ENCODE results near the gene NACC2. TPM values are rescaled to one million over a fixed set of nuclear protein-coding genes. Genes with fewer than 3 reads are reported as not detected.

NACC2 gene
- polyA plus RNA-seq, 1 donor = 11.8 TPM

DNA sequence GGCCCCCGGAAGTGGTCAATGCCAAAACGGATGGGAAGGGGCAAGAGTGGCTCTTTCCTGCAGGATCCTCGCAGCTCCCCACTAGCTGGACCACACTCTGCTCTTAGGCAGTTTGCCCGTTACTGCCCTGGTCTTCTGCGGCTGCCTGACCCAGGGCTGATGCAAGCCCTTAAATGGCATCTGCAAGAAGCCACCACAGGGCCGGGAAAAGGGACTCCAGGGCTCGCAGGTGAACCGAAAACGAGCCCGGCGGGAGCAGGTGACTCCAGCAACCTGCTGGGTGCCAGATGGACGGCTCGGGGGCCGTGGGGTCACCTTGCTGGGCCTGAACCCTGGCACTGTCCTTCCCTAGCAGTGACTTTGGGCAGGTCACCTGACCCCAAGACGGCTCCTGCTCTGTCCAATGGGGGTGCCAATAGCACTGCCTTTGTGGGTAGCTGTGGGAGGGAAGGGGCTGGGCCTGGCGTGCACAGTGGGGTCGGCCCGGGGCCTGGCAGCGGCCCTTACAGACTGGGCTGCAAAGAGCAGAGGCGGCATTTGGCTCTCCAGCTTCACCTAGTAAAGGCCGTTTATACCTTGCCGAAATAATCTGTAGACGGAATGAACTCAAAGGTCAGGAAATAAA is 22.3 kb upstream of the NACC2 start:
- H3K27me3 ChIP-seq (ENCODE audit: control insufficient read depth, insufficient read depth, low read length) = no peaks in the 10 kb centered on the region
- H3K9me3 ChIP-seq (ENCODE audit: control insufficient read depth, low read depth, low read length) = peaks cover 6% of the 10 kb centered on the region
- no peak for DNase-seq
- WGBS (ENCODE audit: insufficient coverage, low lambda C conversion rate) = 20% methylated on average over 1 of the region's 23 CpGs
- H3K4me1 ChIP-seq (ENCODE audit: control insufficient read depth, insufficient read depth, low read length) = peaks cover 48% of the 10 kb centered on the region
- H3K27ac ChIP-seq (ENCODE audit: low read length) = peak overlapping the region; percentile 96
- H3K36me3 ChIP-seq (ENCODE audit: control insufficient read depth, insufficient read depth, low read length) = peaks cover 25% of the 10 kb centered on the region
- peak overlapping the region; percentile 70 for H3K4me3 ChIP-seq (ENCODE audit: low read length)

DNA sequence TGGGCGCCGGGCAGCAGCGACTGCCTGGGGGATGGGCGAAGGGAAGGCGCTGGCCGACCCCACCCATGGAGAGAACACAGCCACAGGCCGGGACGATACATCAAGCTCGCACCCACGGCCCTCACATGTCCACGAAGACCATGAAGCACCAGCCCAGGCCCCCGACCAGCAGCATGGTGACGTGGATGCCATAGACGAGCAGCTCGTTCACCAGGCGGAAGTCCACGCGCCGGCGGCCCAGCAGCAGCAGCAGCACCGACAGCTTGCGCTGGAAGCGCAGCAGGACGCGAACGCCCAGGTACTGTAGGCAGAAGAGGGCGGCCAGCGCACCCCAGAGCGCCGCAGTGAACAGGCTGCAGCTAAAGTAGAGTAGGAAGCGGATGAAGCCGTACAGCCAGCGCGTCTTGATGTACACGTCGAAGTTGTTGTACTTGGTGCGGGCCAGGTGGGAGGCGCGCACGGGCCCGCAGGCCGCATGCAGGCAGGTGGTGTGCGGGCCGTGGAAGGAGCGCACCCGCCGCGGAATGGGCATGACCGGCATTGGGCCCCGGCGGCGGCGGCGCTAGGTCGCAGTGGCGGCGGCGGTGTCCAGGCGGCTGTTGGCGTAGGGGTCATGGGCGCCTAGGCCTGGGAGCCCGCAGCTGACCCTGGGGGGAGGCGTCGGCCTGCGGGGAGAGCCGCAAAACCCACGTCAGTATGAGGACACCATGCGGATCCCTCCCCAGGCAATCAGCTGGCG is 21.4 kb upstream of the NACC2 start:
- peaks cover 25% of the 10 kb centered on the region for H3K36me3 ChIP-seq (ENCODE audit: control insufficient read depth, insufficient read depth, low read length)
- H3K27ac ChIP-seq (ENCODE audit: low read length) = peak overlapping the region; percentile 96
- peak overlapping the region; percentile 70 for H3K4me3 ChIP-seq (ENCODE audit: low read length)
- no peaks in the 10 kb centered on the region for H3K27me3 ChIP-seq (ENCODE audit: control insufficient read depth, insufficient read depth, low read length)
- WGBS (ENCODE audit: insufficient coverage, low lambda C conversion rate) = no CpG with 5 or more reads among the region's 69 CpGs
- H3K9me3 ChIP-seq (ENCODE audit: control insufficient read depth, low read depth, low read length) = peaks cover 6% of the 10 kb centered on the region
- no peak for DNase-seq
- H3K4me1 ChIP-seq (ENCODE audit: control insufficient read depth, insufficient read depth, low read length) = peaks cover 48% of the 10 kb centered on the region

DNA sequence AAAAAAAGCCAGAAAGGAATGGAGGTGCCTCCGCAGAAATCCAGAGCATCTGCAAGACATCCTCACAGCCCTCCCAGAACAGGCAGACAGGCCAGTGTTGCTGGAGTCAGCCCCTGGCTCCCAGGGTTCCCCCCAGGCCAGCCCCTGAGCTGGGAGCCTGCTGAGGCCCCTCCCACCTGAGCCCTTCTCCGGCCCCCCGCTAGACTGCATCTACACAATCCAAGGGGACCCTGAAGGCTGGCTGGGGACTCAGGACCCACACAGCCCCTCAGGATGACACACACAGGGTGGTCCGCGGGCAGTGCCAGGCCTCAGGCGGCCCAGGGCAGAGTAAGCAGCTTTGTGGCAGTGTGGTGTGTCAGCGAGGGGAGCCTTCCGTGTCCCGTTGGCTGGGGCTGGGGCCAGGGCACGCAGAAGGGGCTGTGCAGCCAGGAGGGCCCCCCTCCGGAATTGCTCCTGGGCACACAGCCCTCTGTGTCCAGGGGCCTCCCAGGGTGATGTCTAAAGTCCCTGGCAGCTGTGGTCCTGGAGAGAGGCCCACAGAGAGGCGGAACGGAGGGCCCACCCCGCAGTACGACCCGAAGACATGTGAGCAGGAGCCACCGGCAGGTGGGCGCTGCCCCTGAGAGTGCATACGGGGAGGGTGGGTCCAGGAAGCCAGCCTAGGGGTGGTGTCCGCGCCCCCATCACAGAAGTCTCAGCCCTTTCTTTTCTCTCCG is 20.7 kb upstream of the NACC2 start:
- Histone ChIP-seq H3K9me3 (ENCODE audit: control insufficient read depth, low read depth, low read length) (peaks cover 6% of the 10 kb centered on the region), H3K27me3 (ENCODE audit: control insufficient read depth, insufficient read depth, low read length) (no peaks in the 10 kb centered on the region), H3K36me3 (ENCODE audit: control insufficient read depth, insufficient read depth, low read length) (peaks cover 25% of the 10 kb centered on the region), H3K4me1 (ENCODE audit: control insufficient read depth, insufficient read depth, low read length) (peaks cover 44% of the 10 kb centered on the region), H3K4me3 (ENCODE audit: low read length) (no peak overlapping the region), H3K27ac (ENCODE audit: low read length) (no peak overlapping the region)
- DNase-seq = peak in 1 of 2 donors; percentile 37
- no CpG with 5 or more reads among the region's 22 CpGs for WGBS (ENCODE audit: insufficient coverage, low lambda C conversion rate)

DNA sequence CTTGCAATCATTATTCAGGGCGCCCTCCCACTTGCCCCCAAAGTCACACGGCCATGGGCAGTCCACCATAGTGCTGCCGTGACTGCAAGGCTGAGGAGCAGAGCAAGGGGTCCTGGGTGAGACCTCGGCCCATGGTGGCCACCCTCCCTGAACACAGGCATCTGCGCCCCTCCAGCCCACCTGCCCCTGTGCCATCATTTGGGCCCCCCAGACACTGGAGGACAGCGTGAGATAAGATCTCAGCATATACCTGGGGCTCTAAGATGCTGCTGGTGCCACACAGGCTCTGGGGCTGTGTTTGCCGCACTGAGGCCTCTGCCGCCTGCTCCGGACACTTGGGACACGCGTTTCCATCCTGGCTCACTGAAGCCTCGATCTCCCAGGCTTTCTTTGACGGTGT is 20.1 kb upstream of the NACC2 start:
- Histone ChIP-seq H3K4me1 (ENCODE audit: control insufficient read depth, insufficient read depth, low read length) (peaks cover 44% of the 10 kb centered on the region), H3K27me3 (ENCODE audit: control insufficient read depth, insufficient read depth, low read length) (peaks cover under 1% of the 10 kb centered on the region), H3K4me3 (ENCODE audit: low read length) (no peak overlapping the region), H3K9me3 (ENCODE audit: control insufficient read depth, low read depth, low read length) (peaks cover 6% of the 10 kb centered on the region), H3K36me3 (ENCODE audit: control insufficient read depth, insufficient read depth, low read length) (peaks cover 25% of the 10 kb centered on the region), H3K27ac (ENCODE audit: low read length) (no peak overlapping the region)
- WGBS (ENCODE audit: insufficient coverage, low lambda C conversion rate) = no CpG with 5 or more reads among the region's 13 CpGs
- no peak for DNase-seq

DNA sequence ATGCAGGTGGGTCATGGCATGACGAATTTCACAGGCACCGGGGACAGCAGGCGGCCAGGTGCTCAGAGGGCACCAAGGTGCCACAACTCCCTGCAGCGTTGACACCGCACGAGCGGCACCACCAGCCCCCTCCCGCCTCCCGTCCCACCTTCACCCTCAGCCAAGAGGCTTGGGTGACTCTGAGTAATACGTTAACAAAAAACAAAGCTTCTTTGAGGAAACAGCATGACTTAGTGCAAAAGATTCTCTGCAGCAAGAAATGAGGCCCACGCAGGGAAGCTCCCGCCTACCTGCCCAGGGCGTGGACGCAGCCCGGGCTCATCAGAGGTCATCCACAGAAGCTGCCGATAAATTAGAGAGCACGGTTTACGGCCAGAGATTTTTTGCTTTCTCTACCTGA is 19.5 kb upstream of the NACC2 start:
- H3K4me1 ChIP-seq (ENCODE audit: control insufficient read depth, insufficient read depth, low read length) = peaks cover 42% of the 10 kb centered on the region
- H3K36me3 ChIP-seq (ENCODE audit: control insufficient read depth, insufficient read depth, low read length) = peaks cover 25% of the 10 kb centered on the region
- H3K27ac ChIP-seq (ENCODE audit: low read length) = no peak overlapping the region
- peaks cover 6% of the 10 kb centered on the region for H3K9me3 ChIP-seq (ENCODE audit: control insufficient read depth, low read depth, low read length)
- WGBS (ENCODE audit: insufficient coverage, low lambda C conversion rate) = no CpG with 5 or more reads among the region's 18 CpGs
- H3K4me3 ChIP-seq (ENCODE audit: low read length) = no peak overlapping the region
- DNase-seq = peak in 1 of 2 donors; percentile 47
- peaks cover 3% of the 10 kb centered on the region for H3K27me3 ChIP-seq (ENCODE audit: control insufficient read depth, insufficient read depth, low read length)

DNA sequence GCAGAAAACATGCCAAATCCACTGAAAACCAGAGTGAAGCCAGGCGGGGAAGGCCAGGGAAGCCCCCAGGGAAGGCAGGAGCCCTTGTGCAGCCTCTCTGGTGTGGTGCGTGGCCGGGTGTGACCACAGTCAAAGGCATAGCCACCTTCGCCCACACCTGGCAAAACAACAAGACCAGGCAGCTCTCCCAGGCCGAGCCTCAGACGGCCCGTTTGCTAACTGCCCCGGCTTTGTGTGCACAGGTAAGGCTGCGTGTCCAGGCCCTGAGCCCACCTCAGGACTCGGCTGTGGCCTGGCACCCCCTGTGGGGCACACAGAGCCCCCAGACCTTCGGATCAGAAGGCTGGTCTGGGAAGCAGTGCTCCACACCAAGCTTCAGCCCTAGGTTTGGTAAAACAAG is 17.5 kb upstream of the NACC2 start:
- no peak overlapping the region for H3K27ac ChIP-seq (ENCODE audit: low read length)
- no peak overlapping the region for H3K4me3 ChIP-seq (ENCODE audit: low read length)
- peaks cover 48% of the 10 kb centered on the region for H3K4me1 ChIP-seq (ENCODE audit: control insufficient read depth, insufficient read depth, low read length)
- no CpG with 5 or more reads among the region's 11 CpGs for WGBS (ENCODE audit: insufficient coverage, low lambda C conversion rate)
- peaks cover 25% of the 10 kb centered on the region for H3K36me3 ChIP-seq (ENCODE audit: control insufficient read depth, insufficient read depth, low read length)
- peaks cover 3% of the 10 kb centered on the region for H3K27me3 ChIP-seq (ENCODE audit: control insufficient read depth, insufficient read depth, low read length)
- no peak for DNase-seq
- H3K9me3 ChIP-seq (ENCODE audit: control insufficient read depth, low read depth, low read length) = peaks cover 6% of the 10 kb centered on the region

DNA sequence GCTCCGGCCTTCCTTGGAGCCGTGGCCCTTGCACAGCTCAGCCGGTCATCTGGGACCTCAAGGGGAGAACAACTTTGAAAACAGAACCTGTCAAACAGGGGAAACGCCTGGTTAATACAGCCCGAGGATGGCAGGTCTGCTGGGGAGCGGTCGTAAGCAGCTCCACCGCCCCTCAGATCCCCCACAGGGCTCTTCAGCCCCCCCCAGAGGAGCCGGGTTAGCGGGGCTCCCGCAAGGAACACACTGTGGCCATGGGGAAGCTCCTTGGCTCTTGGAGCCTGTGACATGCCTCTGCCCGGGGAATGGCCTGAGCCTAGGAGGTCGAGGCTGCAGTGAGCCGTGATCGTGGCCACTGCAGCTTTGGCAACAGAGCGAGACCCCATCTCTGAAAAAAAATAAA is 16.8 kb upstream of the NACC2 start:
- no CpG with 5 or more reads among the region's 16 CpGs for WGBS (ENCODE audit: insufficient coverage, low lambda C conversion rate)
- H3K27ac ChIP-seq (ENCODE audit: low read length) = no peak overlapping the region
- H3K4me3 ChIP-seq (ENCODE audit: low read length) = no peak overlapping the region
- peaks cover 42% of the 10 kb centered on the region for H3K4me1 ChIP-seq (ENCODE audit: control insufficient read depth, insufficient read depth, low read length)
- DNase-seq = no peak
- peaks cover 6% of the 10 kb centered on the region for H3K9me3 ChIP-seq (ENCODE audit: control insufficient read depth, low read depth, low read length)
- H3K27me3 ChIP-seq (ENCODE audit: control insufficient read depth, insufficient read depth, low read length) = peaks cover 3% of the 10 kb centered on the region
- H3K36me3 ChIP-seq (ENCODE audit: control insufficient read depth, insufficient read depth, low read length) = peaks cover 24% of the 10 kb centered on the region

DNA sequence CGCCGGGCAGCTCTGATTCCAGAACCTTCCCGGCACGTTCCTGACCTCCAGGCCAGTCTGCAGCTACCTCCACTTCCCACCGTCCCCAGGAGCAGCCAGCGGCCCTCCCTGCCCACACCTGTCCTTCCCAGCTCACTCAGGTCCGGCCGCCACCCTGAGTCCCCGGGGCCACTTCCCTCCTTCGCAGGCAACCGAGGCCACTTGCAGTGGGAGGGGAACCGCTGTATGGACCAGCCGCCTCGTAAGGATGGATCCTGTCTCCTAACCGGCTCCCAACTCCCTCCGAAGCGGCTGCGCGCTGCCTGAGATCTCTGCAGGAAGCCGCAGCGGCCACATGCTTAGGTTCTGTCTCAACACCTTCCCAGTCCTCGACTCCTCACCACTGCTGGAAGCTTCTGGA is 16.1 kb upstream of the NACC2 start:
- Histone ChIP-seq H3K27ac (ENCODE audit: low read length) (no peak overlapping the region), H3K4me1 (ENCODE audit: control insufficient read depth, insufficient read depth, low read length) (peaks cover 36% of the 10 kb centered on the region), H3K9me3 (ENCODE audit: control insufficient read depth, low read depth, low read length) (peaks cover 1% of the 10 kb centered on the region), H3K27me3 (ENCODE audit: control insufficient read depth, insufficient read depth, low read length) (peaks cover 3% of the 10 kb centered on the region), H3K4me3 (ENCODE audit: low read length) (no peak overlapping the region), H3K36me3 (ENCODE audit: control insufficient read depth, insufficient read depth, low read length) (peaks cover 19% of the 10 kb centered on the region)
- WGBS (ENCODE audit: insufficient coverage, low lambda C conversion rate) = no CpG with 5 or more reads among the region's 22 CpGs
- DNase-seq = no peak

DNA sequence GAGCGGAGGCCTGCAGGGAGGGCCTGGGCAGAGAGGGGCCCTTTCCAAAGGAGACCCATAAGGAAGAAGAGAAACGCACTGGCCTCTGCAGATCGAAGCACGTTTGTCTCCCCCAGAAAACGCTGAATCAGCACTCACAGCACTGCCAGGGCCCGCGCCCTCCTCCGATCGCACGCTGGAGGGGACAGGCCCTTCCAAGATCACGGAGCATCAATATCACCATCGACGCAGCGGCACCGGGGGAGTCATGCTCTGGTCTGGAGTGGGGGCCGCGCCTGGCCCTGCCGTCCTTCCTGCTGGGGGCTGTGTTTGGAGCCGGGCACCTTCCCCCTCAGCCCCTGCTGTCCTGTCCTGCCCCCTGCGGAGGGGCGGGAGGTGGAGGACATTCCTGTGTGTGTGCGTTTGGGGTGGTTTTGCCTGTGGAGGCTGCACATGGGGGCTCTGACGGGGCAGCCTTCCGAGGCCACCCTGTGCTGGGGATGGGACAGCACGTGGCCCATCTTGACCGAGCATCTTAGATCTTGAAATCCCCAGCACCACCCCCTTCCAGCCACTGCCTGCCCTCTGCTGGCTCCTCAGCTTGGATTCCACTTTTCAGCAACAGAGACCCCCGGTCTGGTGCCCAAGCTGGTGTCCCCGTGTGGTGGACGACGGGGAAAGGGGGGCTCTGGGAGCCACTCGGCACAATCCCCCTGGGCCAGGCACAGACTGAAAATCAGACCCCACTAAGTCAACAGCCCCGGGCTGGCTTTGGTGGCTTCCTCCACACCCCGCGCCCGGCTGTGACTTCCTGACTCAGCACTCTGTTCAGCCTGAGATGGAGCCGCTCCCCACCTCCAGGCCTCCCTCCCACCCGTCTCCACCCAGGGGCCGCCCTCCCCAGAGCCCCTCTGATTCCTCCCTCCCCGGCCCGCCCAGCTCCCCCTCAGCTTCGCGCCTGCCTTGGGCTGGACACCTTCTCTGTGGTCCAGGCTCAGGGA is 15.3 kb upstream of the NACC2 start:
- no peaks in the 10 kb centered on the region for H3K9me3 ChIP-seq (ENCODE audit: control insufficient read depth, low read depth, low read length)
- DNase-seq = no peak
- peak overlapping the region; percentile 25 for H3K4me3 ChIP-seq (ENCODE audit: low read length)
- H3K4me1 ChIP-seq (ENCODE audit: control insufficient read depth, insufficient read depth, low read length) = peaks cover 30% of the 10 kb centered on the region
- no peak overlapping the region for H3K27ac ChIP-seq (ENCODE audit: low read length)
- peaks cover 11% of the 10 kb centered on the region for H3K36me3 ChIP-seq (ENCODE audit: control insufficient read depth, insufficient read depth, low read length)
- peaks cover 3% of the 10 kb centered on the region for H3K27me3 ChIP-seq (ENCODE audit: control insufficient read depth, insufficient read depth, low read length)
- WGBS (ENCODE audit: insufficient coverage, low lambda C conversion rate) = no CpG with 5 or more reads among the region's 42 CpGs
